KMS-11 (cell line): ENCODE data around the gene SORCS1.

Experiments used
- H2AFZ ChIP-seq: fragments of 200-600 bp; sonication (generic); 2 replicates; pipeline ENCODE4 v1.6.1; 2016; ENCODE audit warnings: antibody characterized with exemption, mixed run types, low read depth
- H3K27ac ChIP-seq: fragments of 200-600 bp; sonication (generic); 2 replicates; pipeline ENCODE4 v1.6.1; 2016; ENCODE audit warnings: mild to moderate bottlenecking, mixed run types
- H3K27me3 ChIP-seq: fragments of 200-600 bp; sonication (generic); 2 replicates; pipeline ENCODE4 v1.6.1; 2017; ENCODE audit warnings: mild to moderate bottlenecking, low read depth, mixed run types, moderate library complexity; ENCODE audit not compliant: insufficient read depth
- H3K36me3 ChIP-seq: fragments of 200-600 bp; sonication (generic); 2 replicates; pipeline ENCODE4 v1.6.1; 2017; ENCODE audit warnings: mild to moderate bottlenecking, mixed run types; ENCODE audit not compliant: insufficient read depth
- H3K4me1 ChIP-seq: fragments of 200-600 bp; sonication (generic); 2 replicates; pipeline ENCODE4 v1.6.1; 2016; ENCODE audit warnings: mild to moderate bottlenecking, low read depth, mixed run types; ENCODE audit not compliant: poor library complexity, severe bottlenecking
- H3K4me2 ChIP-seq: fragments of 200-600 bp; sonication (generic); 2 replicates; pipeline ENCODE4 v1.7.0; 2016; ENCODE audit warnings: mild to moderate bottlenecking, mixed run types
- H3K4me3 ChIP-seq: fragments of 200-600 bp; sonication (generic); IDR thresholded peaks from 2 replicates; pipeline ENCODE4 v1.6.1; 2017; ENCODE audit warnings: low read depth, low read length, mixed read lengths; ENCODE audit not compliant: insufficient read depth
- H3K79me2 ChIP-seq: fragments of 200-600 bp; sonication (generic); 2 replicates; pipeline ENCODE4 v1.6.1; 2016; ENCODE audit warnings: low read depth, mixed run types; ENCODE audit not compliant: insufficient read depth
- H3K9ac ChIP-seq: fragments of 200-600 bp; sonication (generic); 2 replicates; pipeline ENCODE4 v1.6.1; 2016; ENCODE audit warnings: mild to moderate bottlenecking, mixed run types
- H4K20me1 ChIP-seq: fragments of 200-600 bp; sonication (generic); 2 replicates; pipeline ENCODE4 v1.6.1; 2016; ENCODE audit warnings: mild to moderate bottlenecking, mixed run types; ENCODE audit not compliant: insufficient read depth
- CTCF ChIP-seq: fragments of 200-600 bp; sonication (generic); conservative IDR thresholded peaks from 2 replicates; pipeline ENCODE4 v1.6.1; 2017; ENCODE audit warnings: low read depth, mild to moderate bottlenecking, antibody characterized with exemption, low read length, moderate library complexity, mixed read lengths

Gene SORCS1

GRCh38 chr10:106991091-106991490 is 173.4 kb downstream of the SORCS1 start:
- H3K27ac ChIP-seq = no peak overlapping the region
- no peaks in the 10 kb centered on the region for H3K36me3 ChIP-seq
- H3K4me2 ChIP-seq = no peak overlapping the region
- H3K4me1 ChIP-seq = no peaks in the 10 kb centered on the region
- no peak overlapping the region for H3K4me3 ChIP-seq
- H2AFZ ChIP-seq = no peak overlapping the region
- H3K9ac ChIP-seq = no peak overlapping the region
- H4K20me1 ChIP-seq = no peaks in the 10 kb centered on the region
- TF ChIP-seq CTCF = no peak
- H3K79me2 ChIP-seq = no peaks in the 10 kb centered on the region
- H3K27me3 ChIP-seq = no peaks in the 10 kb centered on the region

GRCh38 chr10:106987362-106987761 is 177.1 kb downstream of the SORCS1 start:
- Histone ChIP-seq H3K4me2 (peak overlapping the region; percentile 17; the same call in 1 of the 2 replicates), H3K27me3 (no peaks in the 10 kb centered on the region), H2AFZ (0 out of 2 replicates have a peak overlapping the region, but pooled peaks have one; percentile 12), H3K4me3 (no peak overlapping the region), H4K20me1 (no peaks in the 10 kb centered on the region), H3K9ac (no peak overlapping the region), H3K27ac (no peak overlapping the region), H3K36me3 (no peaks in the 10 kb centered on the region), H3K79me2 (no peaks in the 10 kb centered on the region), H3K4me1 (no peaks in the 10 kb centered on the region)
- TF ChIP-seq CTCF = no peak

- H3K9ac ChIP-seq = no peak overlapping the region
- TF ChIP-seq CTCF = no peak
- no peaks in the 10 kb centered on the region for H4K20me1 ChIP-seq
- H3K4me1 ChIP-seq = peaks cover 24% of the 10 kb centered on the region
- peak overlapping the region; percentile 7; the same call in 1 of the 2 replicates for H3K4me2 ChIP-seq
- no peak overlapping the region for H3K27ac ChIP-seq
- no peaks in the 10 kb centered on the region for H3K79me2 ChIP-seq
- H3K4me3 ChIP-seq = no peak overlapping the region
- H3K27me3 ChIP-seq = no peaks in the 10 kb centered on the region
- no peaks in the 10 kb centered on the region for H3K36me3 ChIP-seq
- no peak overlapping the region for H2AFZ ChIP-seq
Observed at GRCh38 chr10:106982268-106982667, 182.2 kb downstream of the SORCS1 start.

GRCh38 chr10:106981452-106982075 is 182.9 kb downstream of the SORCS1 start:
- H3K9ac ChIP-seq = no peak overlapping the region
- peaks cover 24% of the 10 kb centered on the region for H3K4me1 ChIP-seq
- peak overlapping the region; percentile 7; the same call in 1 of the 2 replicates for H3K4me2 ChIP-seq
- H3K79me2 ChIP-seq = no peaks in the 10 kb centered on the region
- H4K20me1 ChIP-seq = no peaks in the 10 kb centered on the region
- H3K4me3 ChIP-seq = no peak overlapping the region
- peak overlapping the region; percentile 7; the same call in 1 of the 2 replicates for H3K27ac ChIP-seq
- H3K36me3 ChIP-seq = no peaks in the 10 kb centered on the region
- no peaks in the 10 kb centered on the region for H3K27me3 ChIP-seq
- H2AFZ ChIP-seq = no peak overlapping the region
- no peak for TF ChIP-seq CTCF
